Measurements from ENCODE around the gene TSPAN31.

Gene TSPAN31

GRCh38 chr12:57722716-57723629 lies 21.9 kb upstream of the TSPAN31 start:
- no peak for DNase-seq

DNA sequence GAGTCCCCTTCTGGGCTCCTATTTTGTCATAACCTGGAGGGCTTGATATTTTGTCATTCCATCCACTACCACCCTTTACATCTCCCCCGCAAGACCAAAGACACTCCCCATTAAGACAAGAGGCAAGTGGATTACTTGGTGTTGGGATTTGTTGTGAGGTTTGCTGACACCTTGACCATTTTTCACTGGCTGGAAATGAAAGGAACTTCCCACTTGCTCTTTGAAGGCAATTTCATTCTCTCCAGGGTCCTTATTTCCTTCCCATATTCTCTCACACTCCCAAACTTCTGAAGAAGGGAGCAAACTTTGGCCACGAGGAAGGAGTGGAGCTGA lies 21.2 kb upstream of the TSPAN31 start:
- DNase-seq = no peak

- no peak for DNase-seq
Observed at GRCh38 chr12:57724003-57724935, 20.6 kb upstream of the TSPAN31 start.

DNA sequence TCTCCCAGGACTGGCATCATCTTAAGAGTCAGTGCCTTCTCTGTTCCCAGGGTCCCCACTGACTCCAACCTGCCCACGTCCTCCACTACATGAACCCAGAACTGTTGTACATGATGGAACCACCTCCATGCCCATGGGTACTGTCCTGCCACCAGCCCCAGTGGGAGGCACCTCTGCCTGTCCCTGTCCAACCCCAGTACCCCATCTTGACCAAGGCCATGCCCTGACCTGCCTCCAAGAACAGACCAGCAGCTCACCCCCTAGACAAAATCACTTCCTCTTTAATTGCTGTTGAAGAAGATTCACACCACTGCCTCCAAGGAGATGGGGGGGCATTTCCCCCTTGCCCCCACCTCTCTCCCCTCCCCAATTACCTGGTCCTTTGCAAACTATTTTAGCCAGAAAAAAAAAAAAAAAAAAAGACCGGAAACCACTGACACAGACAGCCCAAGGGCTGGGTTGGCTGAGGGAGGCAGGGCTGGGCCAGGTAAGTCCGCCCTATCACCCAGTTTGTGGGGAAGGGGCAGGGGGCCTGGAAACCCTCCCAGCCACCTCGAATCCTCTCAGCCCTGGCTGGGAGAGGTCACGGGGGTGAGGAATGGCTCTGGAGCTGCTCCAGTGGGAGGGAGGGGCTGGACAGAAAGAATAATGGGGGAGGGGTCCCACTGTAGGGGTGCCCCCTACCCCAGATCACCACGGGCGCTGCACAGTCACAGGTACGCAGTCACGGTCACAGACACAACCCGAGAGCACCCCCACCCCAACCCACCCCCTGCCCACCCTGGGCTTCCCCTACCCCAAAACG lies 19.7 kb upstream of the TSPAN31 start:
- DNase-seq = no peak

DNA sequence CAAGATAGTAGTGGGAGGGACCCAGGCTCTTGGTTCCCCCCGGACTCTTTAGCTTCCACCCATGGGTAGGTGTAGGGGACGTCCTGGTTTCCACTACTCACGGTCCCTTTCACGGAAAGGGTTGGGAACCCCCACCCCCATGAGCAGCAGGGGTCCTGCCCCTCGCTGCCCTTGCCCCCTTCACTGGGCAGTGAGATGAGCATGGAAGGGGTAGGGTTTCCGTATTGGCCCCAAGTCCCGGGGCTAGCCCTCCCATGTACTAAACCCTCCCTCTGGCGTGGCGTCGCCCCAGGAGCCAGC lies 19.0 kb upstream of the TSPAN31 start:
- no peak for DNase-seq

DNA sequence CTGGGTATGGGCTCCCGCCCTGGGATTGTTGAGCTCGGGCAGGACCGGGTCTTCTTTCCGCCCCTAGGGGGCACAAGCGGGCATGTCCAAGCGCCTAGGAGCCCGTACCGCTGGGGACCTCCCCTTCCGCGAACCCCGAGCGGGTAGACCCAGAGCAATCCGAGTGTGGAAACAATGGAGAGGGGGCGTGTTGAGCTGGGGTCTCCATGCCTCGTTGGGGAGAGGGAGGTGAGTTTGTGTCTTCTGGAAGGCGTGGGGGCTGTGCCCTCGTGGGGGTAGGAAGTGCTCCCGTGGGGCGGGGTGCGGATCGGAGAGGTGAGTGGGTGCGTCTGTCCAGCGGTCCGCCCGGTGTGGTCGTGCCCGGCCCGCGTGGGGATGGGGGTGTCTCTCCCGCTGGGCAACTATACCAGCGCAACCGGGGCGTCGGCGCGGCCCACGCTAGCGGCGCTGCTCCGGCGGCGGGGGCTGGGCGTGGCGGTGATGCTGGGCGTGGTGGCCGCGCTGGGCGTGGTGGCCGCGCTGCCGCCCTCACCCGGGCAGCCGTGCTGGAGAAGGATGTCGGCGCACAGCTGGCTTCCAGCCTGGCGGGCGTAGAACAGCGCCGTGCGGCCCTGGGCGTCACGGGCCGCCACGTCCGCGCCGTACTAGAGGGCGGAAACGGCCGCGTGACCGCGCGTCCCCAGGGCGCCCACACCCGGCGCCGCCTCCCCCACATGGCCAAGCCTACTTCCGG lies 18.5 kb upstream of the TSPAN31 start:
- peak; percentile 27 to 32 for DNase-seq

- no peak for DNase-seq
Observed at GRCh38 chr12:57726884-57727757, 17.7 kb upstream of the TSPAN31 start.

DNA sequence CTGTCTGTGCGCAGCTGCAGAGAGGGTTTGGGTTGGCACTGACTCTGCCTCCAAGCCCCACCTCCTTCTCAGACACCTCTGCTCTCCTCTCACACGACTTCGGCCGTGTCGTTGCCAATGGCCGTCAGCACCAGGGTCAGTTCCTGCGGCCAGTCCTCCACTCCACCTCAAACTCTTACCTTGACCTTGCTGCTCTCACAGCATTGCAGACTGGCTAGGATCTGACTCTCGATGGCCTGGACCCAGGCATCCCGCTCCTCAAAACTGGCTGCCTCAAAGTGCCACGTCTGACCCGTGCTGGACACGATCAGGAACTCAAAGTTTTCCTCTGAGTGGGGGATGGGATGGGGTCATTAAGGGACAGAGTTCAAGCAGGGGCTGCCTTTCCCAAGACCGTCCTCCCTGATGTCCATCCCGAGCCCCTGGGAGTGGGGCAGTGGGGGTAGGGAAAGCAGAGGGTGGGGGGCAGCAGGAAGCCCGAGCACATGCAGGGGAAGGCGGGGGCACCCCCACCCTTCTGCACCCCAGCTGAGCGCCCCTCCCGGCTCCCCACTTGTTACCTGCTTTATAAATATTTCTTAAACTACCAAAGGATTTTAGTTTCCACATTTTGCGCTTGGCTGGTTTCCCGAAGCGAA lies 17.0 kb upstream of the TSPAN31 start:
- no peak for DNase-seq

GRCh38 chr12:57729321-57729844 lies 15.5 kb upstream of the TSPAN31 start:
- DNase-seq = no peak

- no peak for DNase-seq
Observed at GRCh38 chr12:57730336-57731067, 14.3 kb upstream of the TSPAN31 start.

DNA sequence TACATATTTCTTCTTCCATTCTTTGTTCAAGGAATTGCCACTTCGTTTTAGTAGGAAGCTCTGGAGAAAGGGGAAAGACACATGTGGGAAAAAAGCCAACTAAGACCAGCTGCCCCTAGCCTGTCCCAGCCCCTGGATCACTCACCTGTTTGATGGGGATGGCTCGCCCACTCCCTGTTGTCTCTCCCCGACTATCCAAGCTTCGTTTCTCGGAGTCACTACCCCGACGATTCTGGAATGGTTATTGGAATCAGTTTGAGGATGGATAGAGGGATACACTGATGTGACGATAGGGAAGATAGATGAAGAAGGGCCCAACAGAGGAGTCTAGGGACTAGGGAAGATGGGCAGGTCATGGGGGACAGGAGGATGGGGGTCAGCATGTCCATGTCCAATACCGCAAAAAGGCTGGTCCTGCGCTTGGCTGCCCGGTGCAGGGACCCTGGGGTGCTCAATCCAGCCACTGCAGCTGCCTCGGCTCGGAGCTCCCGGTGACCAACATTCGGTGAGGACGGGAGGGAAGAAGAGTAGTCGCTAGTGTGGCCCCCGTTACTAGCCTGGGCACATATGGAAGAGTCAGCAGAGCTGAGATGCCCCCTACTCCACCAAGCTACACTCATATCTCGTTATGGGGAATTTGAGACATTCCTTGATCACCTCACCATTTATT lies 13.3 kb upstream of the TSPAN31 start:
- DNase-seq = no peak

- DNase-seq = no peak
Observed at GRCh38 chr12:57732270-57732669, 12.6 kb upstream of the TSPAN31 start.

DNA sequence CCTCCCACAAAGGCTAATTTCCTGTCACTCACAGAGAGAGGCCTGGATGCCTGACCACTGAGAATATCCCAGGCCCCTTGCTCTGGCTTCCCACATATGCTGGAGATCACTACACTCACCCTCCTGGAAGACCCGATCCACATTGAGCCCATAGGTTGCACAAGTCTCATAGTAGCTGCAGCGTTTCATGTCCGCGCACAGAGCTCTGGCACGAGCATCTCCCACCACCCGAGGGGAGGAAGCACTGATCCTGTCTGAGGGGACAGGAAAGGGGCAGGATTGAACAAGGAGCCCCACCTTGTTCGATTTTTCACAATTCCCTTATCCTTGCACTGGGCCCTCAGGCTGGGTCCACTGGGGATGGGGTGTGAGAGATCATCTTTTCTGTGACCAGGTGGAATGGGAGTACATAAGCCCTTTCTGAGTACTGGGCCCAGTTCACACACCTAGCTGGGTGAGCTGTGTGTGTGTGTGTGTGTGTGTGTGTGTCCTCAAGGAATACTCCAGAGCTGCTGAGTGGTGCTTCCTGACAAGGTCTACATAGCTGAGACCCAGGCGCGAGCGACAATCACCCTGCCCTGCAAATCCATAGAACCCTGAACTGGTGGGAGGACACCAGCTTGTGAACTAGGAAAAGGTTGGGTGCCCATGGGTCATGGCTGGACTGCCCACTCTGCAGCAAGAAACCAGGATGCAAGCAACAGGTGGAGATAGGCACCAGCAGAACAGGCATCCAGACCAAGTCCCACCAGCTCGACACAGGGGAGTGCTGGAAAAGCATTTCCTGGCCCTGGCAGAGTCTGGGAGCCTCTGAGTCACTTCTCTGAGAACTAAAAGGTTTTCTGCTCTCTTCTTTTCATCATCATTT lies 11.9 kb upstream of the TSPAN31 start:
- no peak for DNase-seq

DNA sequence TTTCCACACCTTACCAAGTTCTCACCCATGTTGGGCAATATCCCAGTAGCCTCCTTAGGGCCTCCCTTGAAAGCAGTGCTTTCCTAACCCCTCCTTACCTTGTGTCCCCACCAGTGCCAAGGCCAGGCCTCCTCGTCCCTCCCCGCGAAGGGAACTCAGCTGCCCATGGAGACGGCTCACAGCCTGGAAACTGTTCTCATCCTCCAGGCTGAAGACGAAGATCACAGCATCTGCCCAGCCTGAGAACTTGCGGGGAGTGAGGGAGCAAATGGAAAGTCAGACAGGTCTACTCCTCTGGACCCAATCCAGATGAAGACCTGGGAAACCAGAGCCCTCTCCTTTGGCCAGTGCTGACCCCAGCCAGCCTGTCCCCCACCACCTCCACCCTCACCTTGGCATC lies 10.9 kb upstream of the TSPAN31 start:
- no peak for DNase-seq

GRCh38 chr12:57734591-57734990 lies 10.2 kb upstream of the TSPAN31 start:
- no peak for DNase-seq

DNA sequence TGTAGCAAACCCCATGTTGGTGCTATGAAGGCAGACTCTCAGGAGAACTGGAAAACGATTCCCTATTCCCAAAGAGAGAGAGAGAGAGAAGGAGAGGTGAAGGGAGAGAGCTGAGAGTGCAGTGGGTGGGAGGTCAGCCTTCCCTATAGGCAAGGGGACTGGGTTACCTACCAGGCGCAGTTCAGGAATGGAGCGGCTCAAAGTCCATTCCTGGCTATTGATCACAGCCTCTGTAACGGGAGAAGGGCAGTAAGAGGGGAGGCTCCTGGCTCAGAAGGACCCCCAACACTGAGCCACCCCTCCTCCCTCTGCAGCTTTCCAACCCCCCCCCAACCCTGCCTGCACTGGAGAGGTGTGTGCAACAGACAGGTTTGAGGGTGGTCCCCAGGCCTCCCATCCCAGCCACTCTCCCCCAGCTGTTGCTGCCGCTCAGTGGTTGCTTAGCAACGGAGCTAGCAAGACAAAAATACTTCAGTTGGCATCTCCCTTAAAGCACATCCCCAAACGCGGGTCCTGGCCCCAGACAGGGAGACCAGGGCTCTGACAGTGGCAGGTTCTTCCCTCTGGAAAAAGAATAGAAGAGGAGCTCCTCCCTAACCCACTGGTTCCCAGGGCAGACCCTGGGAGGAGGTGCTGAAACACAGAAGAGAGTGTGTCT lies 9.5 kb upstream of the TSPAN31 start:
- no peak for DNase-seq

- DNase-seq = no peak
Observed at GRCh38 chr12:57735952-57736740, 8.7 kb upstream of the TSPAN31 start.
